A549 (cell line): ENCODE data around the gene FARSB. TPM values are rescaled to one million over a fixed set of nuclear protein-coding genes. Genes with fewer than 3 reads are reported as not detected.

Experiments
- ATAC-seq, 2 experiments: fragments of 200-7000 bp in 1 of 2; fragments of >200 bp in 1 of 2; cut with Nextera tagmentation in 1 of 2; cut with Tn5 transposase in 1 of 2; 3 replicates each; pipeline versions ENCODE4 v1.8.0 to v1.9.1; 2018 to 2020; ENCODE audit warnings: mild to moderate bottlenecking in 1 of 2, moderate library complexity in 1 of 2
- CTCF ChIA-PET: fragments of 300-600 bp; sonication (Branson Sonifier 250); formaldehyde crosslinking; extraction: SDS; loops from one replicate; lab custom pipeline; 2021; ENCODE audit warnings: antibody characterized with exemption, inconsistent platforms; lab: Yijun Ruan, JAX
- POLR2A ChIA-PET: fragments of 350-600 bp; formaldehyde crosslinking; extraction: SDS; loops from one replicate; lab custom pipeline; 2021; ENCODE audit warnings: antibody characterized with exemption, inconsistent platforms; lab: Yijun Ruan, JAX
- DNase-seq, 2 experiments: peaks; one replicate each; pipeline versions ENCODE4 v3.0.0 to v3.0.0-alpha.2; 2011 to 2016; ENCODE audit warnings: low read depth in 1 of 2, low spot score in 1 of 2
- FAIRE-seq: peaks from 2 replicates; lab custom pipeline; 2011; peaks lifted over from hg19 to GRCh38; lab: Jason Lieb, UNC
- H3K27ac ChIP-seq, 2 experiments: fragments of >200 bp; sonication (Bioruptor Twin); formaldehyde crosslinking; 3 replicates each; pipeline ENCODE4 v1.5.1; 2016 to 2017
- H3K4me1 ChIP-seq: fragments of >200 bp; sonication (Bioruptor Twin); formaldehyde crosslinking; 3 replicates; pipeline ENCODE4 v1.6.1; 2016
- H3K4me2 ChIP-seq: fragments of >200 bp; sonication (Bioruptor Twin); formaldehyde crosslinking; 3 replicates; pipeline ENCODE4 v1.6.1; 2016
- H3K4me3 ChIP-seq: fragments of >200 bp; sonication (Bioruptor Twin); formaldehyde crosslinking; 3 replicates; pipeline ENCODE4 v1.5.1; 2016
- H3K9me3 ChIP-seq: fragments of >200 bp; sonication (Bioruptor Twin); formaldehyde crosslinking; 3 replicates; pipeline ENCODE4 v1.6.1; 2016
- ATOH8 ChIP-seq: fragments of 250-450 bp; sonication (Bioruptor Pico); IDR thresholded peaks from 2 replicates; pipeline ENCODE4 v1.5.0; 2020; ENCODE audit warnings: low read depth, mild to moderate bottlenecking, moderate library complexity
- BCL3 ChIP-seq: fragments of >200 bp; sonication (Bioruptor Twin); formaldehyde crosslinking; IDR thresholded peaks from 3 replicates; pipeline ENCODE4 v1.6.1; 2016
- CBX8 ChIP-seq: fragments of 200-600 bp; sonication (generic); IDR thresholded peaks from 2 replicates; pipeline ENCODE4 v1.6.1; 2016
- CEBPB ChIP-seq, 2 experiments: fragments of >200 bp in 1 of 2; sonication (Bioruptor Twin) in 1 of 2; formaldehyde crosslinking in 1 of 2; IDR thresholded peaks; 2 replicates each; pipeline ENCODE4 v1.6.1; 2012 to 2016
- CHD2 ChIP-seq: fragments of 150-350 bp; IDR thresholded peaks from 2 replicates; pipeline ENCODE4 v1.6.1; 2014; ENCODE audit warnings: low read length; ENCODE audit not compliant: partially characterized antibody
- CHD4 ChIP-seq: fragments of 200-600 bp; sonication (generic); IDR thresholded peaks from 2 replicates; pipeline ENCODE4 v1.6.1; 2016; ENCODE audit warnings: antibody characterized with exemption, mild to moderate bottlenecking, borderline replicate concordance
- E2F6 ChIP-seq: IDR thresholded peaks from 2 replicates; pipeline ENCODE4 v1.6.1; 2012; ENCODE audit warnings: low read depth, borderline replicate concordance
- EHF ChIP-seq: fragments of 250-450 bp; sonication (Bioruptor Pico); IDR thresholded peaks from 2 replicates; pipeline ENCODE4 v1.5.0; 2020; ENCODE audit warnings: mild to moderate bottlenecking
- ELK1 ChIP-seq: fragments of 150-350 bp; IDR thresholded peaks from 2 replicates; pipeline ENCODE4 v1.6.1; 2014; ENCODE audit warnings: low read depth, mild to moderate bottlenecking, low read length
- EP300 ChIP-seq, 2 experiments: fragments of >200 bp; sonication (Bioruptor Twin); formaldehyde crosslinking; IDR thresholded peaks; 2 replicates in 1 of 2; 3 replicates in 1 of 2; pipeline ENCODE4 v1.6.1; 2016 to 2017
- FOSL2 ChIP-seq, 2 experiments: fragments of 450-650 bp in 1 of 2; fragments of >200 bp in 1 of 2; sonication (Bioruptor Twin) in 1 of 2; formaldehyde crosslinking; IDR thresholded peaks; 2 replicates each; pipeline versions ENCODE4 v1.5.0 to v1.6.1; 2016 to 2020; ENCODE audit warnings: mild to moderate bottlenecking in 1 of 2, moderate library complexity in 1 of 2
- HEYL ChIP-seq: fragments of 250-450 bp; sonication (Bioruptor Pico); IDR thresholded peaks from 2 replicates; pipeline ENCODE4 v1.8.0; 2021; ENCODE audit warnings: mild to moderate bottlenecking, moderate library complexity
- HMGXB4 ChIP-seq: fragments of 250-450 bp; sonication (Bioruptor Pico); IDR thresholded peaks from 2 replicates; pipeline ENCODE4 v1.5.0; 2021; ENCODE audit warnings: mild to moderate bottlenecking, moderate library complexity, borderline replicate concordance
- HOXB13 ChIP-seq: fragments of 250-450 bp; sonication (Bioruptor Pico); IDR thresholded peaks from 2 replicates; pipeline ENCODE4 v1.5.0; 2020; ENCODE audit warnings: low read depth, mild to moderate bottlenecking, moderate library complexity
- MAX ChIP-seq: IDR thresholded peaks from 2 replicates; pipeline ENCODE4 v1.6.1; 2012
- MAZ ChIP-seq: fragments of 150-350 bp; IDR thresholded peaks from 2 replicates; pipeline ENCODE4 v1.6.1; 2014; ENCODE audit warnings: antibody characterized with exemption, low read depth, low read length, borderline replicate concordance
- NR3C1 ChIP-seq: fragments of >200 bp; sonication (Bioruptor Twin); formaldehyde crosslinking; IDR thresholded peaks from 3 replicates; pipeline ENCODE4 v1.6.1; 2017
- PHF8 ChIP-seq: fragments of 200-600 bp; sonication (generic); IDR thresholded peaks from 2 replicates; pipeline ENCODE4 v1.6.1; 2016; ENCODE audit warnings: low read depth, mild to moderate bottlenecking, antibody characterized with exemption, moderate library complexity, borderline replicate concordance
- RARB ChIP-seq: fragments of 250-450 bp; sonication (Bioruptor Pico); IDR thresholded peaks from 2 replicates; pipeline ENCODE4 v1.8.0; 2021; ENCODE audit warnings: mild to moderate bottlenecking, moderate library complexity
- REST ChIP-seq: fragments of 200-600 bp; sonication (generic); IDR thresholded peaks from 2 replicates; pipeline ENCODE4 v1.6.1; 2016; ENCODE audit warnings: antibody characterized with exemption, mild to moderate bottlenecking, moderate library complexity
- SMC3 ChIP-seq: fragments of >200 bp; sonication (Bioruptor Twin); formaldehyde crosslinking; IDR thresholded peaks from 3 replicates; pipeline ENCODE4 v1.6.1; 2018; ENCODE audit warnings: inconsistent platforms
- TFCP2L1 ChIP-seq: fragments of 250-450 bp; sonication (Bioruptor Pico); IDR thresholded peaks from 2 replicates; pipeline ENCODE4 v1.5.0; 2021; ENCODE audit warnings: mild to moderate bottlenecking
- TP53 ChIP-seq: fragments of 250-450 bp; sonication (Bioruptor Pico); IDR thresholded peaks from 2 replicates; pipeline ENCODE4 v1.5.0; 2021; ENCODE audit warnings: mild to moderate bottlenecking, moderate library complexity
- ZNF302 ChIP-seq: fragments of 250-450 bp; sonication (Bioruptor Pico); IDR thresholded peaks from 2 replicates; pipeline ENCODE4 v1.9.0; 2021; ENCODE audit warnings: inconsistent platforms, mild to moderate bottlenecking, moderate library complexity
- ZSCAN20 ChIP-seq: fragments of 250-450 bp; sonication (Bioruptor Pico); IDR thresholded peaks from 2 replicates; pipeline ENCODE4 v1.8.0; 2022; ENCODE audit warnings: mild to moderate bottlenecking, moderate library complexity
- WGBS: methylation state at CpG from one replicate; pipeline ENCODE4 v1.1.6; 2017; ENCODE audit errors: missing lambda C conversion rate; 5-methylcytosine and 5-hydroxymethylcytosine counted together
- polyA plus RNA-seq, 4 experiments: library from polyadenylated mRNA; depleted of rRNA in 3 of 4; stranded (reverse); fragments of >200 nt; fragmentation: RNase III in 1 of 4; extraction: RNeasy Plus Mini Kit Qiagen cat#74134 plus additional on column Dnase treatment in 1 of 4; gene quantifications; 2 replicates in 3 of 4; 3 replicates in 1 of 4; pipeline ENCODE4 v1.2.3, GENCODE V29; 2011 to 2017

Gene FARSB
- polyA plus RNA-seq, 2 of the 4 experiments (the other 2 are of a cell fraction): 41.0 to 77.4 TPM

GRCh38 chr2:222538535-222538934 is 117.4 kb downstream of the FARSB start:
- no peak for DNase-seq
- H3K27ac ChIP-seq: no peak overlapping the region
- WGBS: 40% methylated on average over 3 of the region's 3 CpGs
- TF ChIP-seq SMC3 (no peak), HMGXB4 (CRISPR knock-in tag) (no peak), TFCP2L1 (no peak), FOSL2 (IDR thresholded peaks at IDR 0.05) (no peak), FOSL2 (CRISPR knock-in tag; IDR thresholded peaks at IDR 0.05) (no peak), CBX8 (no peak), ZNF302 (CRISPR knock-in tag) (no peak), CHD2 (no peak), MAX (no peak), HOXB13 (CRISPR knock-in tag) (no peak)
- TF ChIP-seq, all 56 proteins: peak for 0
- ChIA-PET POLR2A (no interaction called here), CTCF (no interaction called here)
- no peak overlapping the region for H3K4me2 ChIP-seq
- ATAC-seq (no peak), FAIRE-seq (no peak)
- H3K4me1 ChIP-seq: no peaks in the 10 kb centered on the region
- H3K9me3 ChIP-seq: no peaks in the 10 kb centered on the region
- no peak overlapping the region for H3K4me3 ChIP-seq

- Histone ChIP-seq H3K9me3 (no peaks in the 10 kb centered on the region), H3K4me3 (no peak overlapping the region), H3K4me2 (no peak overlapping the region), H3K27ac (no peak overlapping the region), H3K4me1 (no peaks in the 10 kb centered on the region)
- CTCF ChIA-PET: no interaction called here
- TF ChIP-seq FOSL2 (IDR thresholded peaks at IDR 0.05): no peak
- no peak for TF ChIP-seq FOSL2 (CRISPR knock-in tag; IDR thresholded peaks at IDR 0.05)
- TF ChIP-seq HEYL: no peak
- TF ChIP-seq EHF: no peak
- TF ChIP-seq PHF8: no peak
- TF ChIP-seq EP300 (IDR thresholded peaks at IDR 0.05): no peak
- no peak for TF ChIP-seq E2F6
- TF ChIP-seq NR3C1: no peak
- no peak for TF ChIP-seq CHD4
- 66% methylated on average over 6 of the region's 6 CpGs for WGBS
- no peak for FAIRE-seq
- ATAC-seq: no peak
- POLR2A ChIA-PET: no interaction called here
- no peak for DNase-seq
Measured at GRCh38 chr2:222535477-222535876, 120.4 kb downstream of the FARSB start.

- ChIA-PET CTCF (interaction anchor here (1.3 kb wide), 1 partner anchor 507 kb away, joined by 3 read pairs; no protein-coding TSS in a partner anchor), POLR2A (no interaction called here)
- no peak for DNase-seq
- Histone ChIP-seq H3K4me1 (no peaks in the 10 kb centered on the region), H3K9me3 (no peaks in the 10 kb centered on the region), H3K4me3 (no peak overlapping the region), H3K4me2 (no peak overlapping the region), H3K27ac (no peak overlapping the region)
- 47% methylated on average over 5 of the region's 5 CpGs for WGBS
- no peak for ATAC-seq
- no peak for FAIRE-seq
- TF ChIP-seq RARB (CRISPR knock-in tag) (no peak), CEBPB (IDR thresholded peaks at IDR 0.05) (no peak), BCL3 (no peak), TP53 (CRISPR knock-in tag) (no peak), ELK1 (no peak), REST (no peak), PHF8 (no peak), CBX8 (no peak), MAZ (no peak), ZSCAN20 (no peak), ATOH8 (CRISPR knock-in tag) (no peak), TFCP2L1 (no peak)
Measured at GRCh38 chr2:222532315-222532714, 123.6 kb downstream of the FARSB start.
